Stimulated activated CD4-positive, alpha-beta T cell treated with anti-CD3 and anti-CD28 coated beads, Interleukin-1b, Interleukin-23, amount 100 ng/mL, for 1 hour (primary cell): ENCODE measurements around the gene SYMPK.
A peak's percentile ranks its signal among the peaks of the same experiment; 100 is the strongest.

ENCODE experiments used
- DNase-seq, 2 donors: peaks; one replicate each; pipeline ENCODE4 v3.0.0-alpha.2; 2020; ENCODE audit warnings: low read depth in 2 of 2

Gene SYMPK

DNA sequence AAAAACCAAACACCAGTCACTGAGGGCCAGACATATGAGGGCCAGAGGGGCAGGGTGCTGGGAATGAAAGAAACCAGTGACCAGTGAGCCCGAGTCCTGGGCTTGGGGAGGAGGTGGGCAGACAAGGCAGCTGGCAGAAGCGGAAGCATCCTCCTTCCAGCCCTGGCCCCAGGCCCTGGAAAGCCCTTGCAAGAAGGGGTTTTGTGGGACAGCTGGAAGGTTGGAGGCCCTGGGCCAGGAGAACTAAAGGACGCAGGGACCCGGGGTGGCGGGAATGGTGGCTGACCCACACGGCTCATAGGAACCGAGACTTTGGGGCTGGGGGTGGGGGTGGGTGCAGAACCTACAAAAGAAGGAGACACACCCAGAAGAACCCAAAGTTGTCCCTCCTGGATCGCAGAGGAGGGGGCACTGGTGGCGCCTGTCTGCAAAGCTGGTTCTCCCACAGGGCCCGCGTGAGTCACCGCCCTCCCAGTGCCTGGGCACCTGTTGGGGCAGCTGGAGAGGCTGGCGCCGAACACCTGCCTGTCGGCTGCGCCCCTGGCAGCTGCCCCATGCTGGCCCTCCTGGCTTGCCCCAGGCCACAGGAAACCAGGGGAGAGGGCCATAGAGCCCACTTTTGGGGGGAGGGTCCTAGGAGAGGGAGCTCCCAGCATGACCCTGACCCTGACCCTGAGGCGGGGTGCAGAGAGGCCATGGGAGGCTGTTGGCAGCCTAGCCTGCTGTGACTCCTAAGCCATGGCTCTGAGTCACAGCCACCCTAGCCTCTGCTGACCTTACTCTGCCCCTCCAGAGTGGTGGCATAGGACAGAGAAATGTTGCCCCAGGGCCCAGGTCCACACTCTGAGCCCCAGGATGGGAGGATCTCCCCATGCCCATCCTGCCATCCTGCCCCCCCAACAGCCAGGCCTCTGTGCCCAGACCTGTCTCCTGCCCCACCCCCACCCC, 81.5 kb downstream of the SYMPK start:
- no peak for DNase-seq

DNA sequence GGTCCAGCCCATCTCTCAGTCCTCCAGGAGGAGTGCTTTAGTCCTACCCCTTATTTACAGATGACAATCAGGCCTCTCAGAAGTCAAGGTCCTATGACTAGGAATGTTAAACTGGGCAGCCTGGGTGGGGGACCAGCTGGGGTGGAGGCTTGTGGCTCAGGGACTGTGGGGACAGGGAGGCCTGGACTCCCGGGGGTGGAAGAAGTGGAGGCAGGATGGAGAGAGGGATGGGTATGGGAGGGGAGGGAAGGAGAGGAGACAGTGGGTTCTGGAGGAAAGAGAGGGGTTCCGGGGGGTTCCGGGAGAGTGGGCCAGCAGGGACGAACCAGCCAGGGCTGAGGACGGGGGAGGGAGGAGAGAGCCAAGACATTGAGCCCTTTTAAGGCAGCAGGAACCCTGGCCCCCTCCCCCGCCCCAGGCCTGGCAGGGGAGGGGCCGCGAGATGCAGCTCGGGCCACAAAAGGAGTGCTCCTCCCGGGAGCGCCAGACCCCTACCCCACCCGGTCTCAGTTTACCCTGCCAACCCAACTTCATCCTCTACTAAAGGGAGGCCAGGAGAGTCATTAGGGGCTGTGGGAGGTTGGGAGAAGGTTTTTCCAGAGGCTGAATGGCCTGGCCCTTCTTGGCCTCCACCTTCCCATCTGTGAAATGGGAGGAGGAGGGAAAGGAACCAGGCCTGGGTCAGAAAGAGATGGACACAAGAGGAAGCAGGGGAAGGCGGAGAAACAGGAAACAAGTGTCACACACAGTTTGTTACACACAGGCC, 82.3 kb downstream of the SYMPK start:
- no peak for DNase-seq

- DNase-seq: no peak
Measured at GRCh38 chr19:45780146-45780447, 82.8 kb downstream of the SYMPK start.

- peak; percentile 41 to 91 for DNase-seq
Measured at GRCh38 chr19:45779231-45780145, 83.5 kb downstream of the SYMPK start.

GRCh38 chr19:45778010-45778661, 84.8 kb downstream of the SYMPK start:
- no peak for DNase-seq

- no peak for DNase-seq
Measured at GRCh38 chr19:45777395-45777961, 85.5 kb downstream of the SYMPK start.

- no peak for DNase-seq
Measured at GRCh38 chr19:45774765-45775164, 88.2 kb downstream of the SYMPK start.

DNA sequence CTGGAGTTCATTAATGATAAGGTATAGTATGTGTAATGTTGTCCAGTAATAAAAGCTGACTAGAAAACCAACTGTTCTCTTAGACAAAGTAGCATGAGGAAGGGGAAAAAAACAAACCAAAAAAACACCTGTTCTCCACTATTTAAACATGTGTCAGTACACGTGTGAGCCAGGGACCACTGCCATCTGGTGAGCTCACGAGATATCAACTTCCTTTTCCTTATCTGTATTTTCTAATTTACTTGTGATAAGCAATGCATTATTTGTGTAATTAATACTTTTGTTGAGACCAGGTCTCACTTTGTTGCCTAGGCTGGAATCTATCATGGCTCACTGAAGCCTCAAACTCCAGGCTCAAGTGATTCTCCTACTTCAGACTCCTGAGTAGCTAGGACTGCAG, 89.6 kb downstream of the SYMPK start:
- no peak for DNase-seq

DNA sequence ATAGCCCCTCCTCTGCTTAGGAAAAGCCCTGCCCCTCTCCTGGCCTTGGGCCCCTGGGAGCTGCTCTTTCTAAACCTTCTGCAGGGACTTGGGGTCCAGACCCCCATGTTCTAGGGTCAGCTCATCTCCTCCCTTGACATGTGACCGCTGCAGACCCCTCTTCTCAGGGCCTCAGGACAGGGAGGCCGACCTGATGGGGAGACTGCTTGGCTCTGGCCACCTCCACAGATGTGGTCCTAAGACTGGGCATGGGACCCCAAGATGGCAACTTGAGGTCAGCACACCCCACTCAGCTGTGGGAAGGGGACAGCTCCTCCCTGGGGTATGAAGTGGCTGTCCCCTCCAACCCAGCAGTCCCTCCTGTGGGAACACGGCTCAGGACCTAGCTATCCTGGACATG, 90.0 kb downstream of the SYMPK start:
- no peak for DNase-seq

DNA sequence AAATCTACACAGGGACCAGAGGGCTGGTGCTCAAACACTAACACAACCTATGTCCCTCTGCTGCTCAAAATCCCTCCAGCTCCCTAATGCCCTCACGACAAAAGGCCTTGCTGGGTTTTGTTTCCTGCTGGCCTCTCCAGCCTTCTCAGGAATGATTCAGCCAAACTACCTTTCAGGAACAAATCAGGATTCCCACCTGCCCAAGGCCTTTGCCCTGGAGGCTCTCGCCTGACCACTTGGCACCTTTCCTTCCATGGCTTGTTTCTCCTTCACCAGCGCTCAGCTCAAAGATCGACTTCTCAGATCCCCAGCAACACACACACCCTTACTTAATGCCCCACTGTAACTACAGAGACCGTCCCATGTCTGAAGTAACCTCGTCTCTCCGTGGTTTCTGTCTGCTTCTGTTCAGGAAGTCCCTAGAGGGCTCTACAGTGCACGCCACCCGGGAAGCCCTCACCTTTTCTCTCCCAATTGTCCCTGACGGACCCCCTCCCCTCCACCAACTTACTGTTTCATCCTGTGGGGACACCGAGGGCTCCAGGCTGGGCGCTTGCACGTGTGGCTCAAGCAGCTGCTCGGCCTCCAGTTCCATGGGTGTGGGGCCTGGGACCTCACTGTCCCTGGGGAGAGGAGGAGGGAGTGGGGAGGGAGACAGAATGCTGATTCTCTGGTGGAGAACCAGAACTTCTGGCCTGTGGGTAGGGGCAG, 90.7 kb downstream of the SYMPK start:
- no peak for DNase-seq

DNA sequence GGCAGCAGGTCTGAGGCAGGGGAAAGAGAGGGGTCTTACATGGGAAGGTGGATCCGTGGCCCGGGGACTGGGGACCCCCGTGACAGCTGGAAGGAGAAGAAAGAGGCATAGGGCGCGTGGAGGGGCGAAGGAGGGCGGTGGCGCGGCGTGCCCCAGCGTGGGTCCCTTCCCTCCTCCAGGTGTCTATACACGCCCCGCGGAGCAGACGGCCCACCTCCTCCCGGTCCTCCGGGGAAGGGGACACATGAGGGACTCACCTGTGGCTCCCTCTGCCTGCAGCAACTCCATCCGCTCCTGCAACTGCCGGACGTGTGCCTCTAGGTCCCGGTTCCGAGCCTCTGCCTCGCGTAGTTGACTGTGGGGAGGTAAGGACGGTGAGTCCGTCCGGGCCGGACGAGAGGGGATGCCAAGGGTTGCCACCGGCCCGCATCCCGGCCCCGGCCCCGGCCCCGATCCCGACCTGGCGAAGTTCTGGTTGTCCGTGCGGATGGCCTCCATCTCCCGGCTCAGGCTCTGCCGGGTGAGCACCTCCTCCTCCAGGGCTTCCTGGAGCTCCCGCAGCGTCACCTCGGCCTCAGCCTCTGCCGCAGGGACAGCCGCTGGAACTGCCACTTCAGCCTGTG, 91.5 kb downstream of the SYMPK start:
- DNase-seq: no peak

GRCh38 chr19:45770192-45771101, 92.5 kb downstream of the SYMPK start:
- DNase-seq: peak; percentile 78 to 82

DNA sequence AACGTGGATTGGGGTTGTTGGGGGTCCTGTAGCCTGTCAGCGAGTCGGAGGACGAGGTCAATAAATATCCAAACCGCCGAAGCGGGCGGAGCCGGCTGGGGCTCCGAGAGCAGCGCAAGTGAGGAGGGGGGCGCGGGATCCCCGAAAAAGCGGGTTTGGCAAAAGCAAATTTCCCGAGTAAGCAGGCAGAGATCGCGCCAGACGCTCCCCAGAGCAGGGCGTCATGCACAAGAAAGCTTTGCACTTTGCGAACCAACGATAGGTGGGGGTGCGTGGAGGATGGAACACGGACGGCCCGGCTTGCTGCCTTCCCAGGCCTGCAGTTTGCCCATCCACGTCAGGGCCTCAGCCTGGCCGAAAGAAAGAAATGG, 93.1 kb downstream of the SYMPK start:
- DNase-seq: no peak

DNA sequence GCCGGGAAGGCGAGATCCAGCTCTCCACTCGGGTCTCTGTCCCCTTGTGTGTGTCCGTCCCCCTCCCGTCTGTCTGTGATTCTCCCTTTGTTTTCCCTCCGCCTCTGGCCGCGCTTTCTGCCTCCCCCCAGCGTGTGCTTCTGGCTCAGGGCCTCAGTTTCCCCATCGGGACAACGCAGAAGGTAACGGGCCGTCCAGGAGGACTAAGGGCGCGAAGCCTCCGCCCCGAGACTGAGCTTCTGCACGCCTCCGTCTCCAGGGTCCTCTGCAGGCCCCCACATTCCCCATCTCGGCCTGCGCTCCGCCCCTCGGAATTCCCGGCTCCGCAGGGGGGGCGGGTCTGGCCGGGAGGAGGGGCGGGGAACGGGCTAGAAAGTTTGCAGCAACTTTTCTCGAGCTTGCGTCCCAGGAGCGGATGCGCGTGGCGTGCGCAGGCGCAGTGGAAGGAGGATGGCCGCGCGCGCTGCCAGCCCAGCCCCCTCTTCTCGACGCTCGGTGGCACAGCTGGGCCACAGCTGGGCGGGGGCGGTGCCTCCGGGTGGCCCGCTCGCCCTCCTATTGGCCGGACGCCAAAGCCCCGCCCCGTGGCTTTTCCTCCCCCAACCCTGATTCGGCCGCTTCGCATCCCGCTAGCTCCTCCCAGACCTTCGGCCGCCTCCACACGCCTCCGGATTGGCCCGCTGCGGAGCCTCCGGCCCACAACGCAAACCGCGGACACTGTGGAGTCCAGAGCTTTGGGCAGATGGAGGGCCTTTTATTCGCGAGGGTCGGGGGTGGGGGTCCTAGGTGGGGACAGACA, 93.8 kb downstream of the SYMPK start, which contains the start of gene SIX5:
Gene SIX5, minus strand, starts transcription at position 269 of the 799 bp plus-strand sequence. CDS start 408 bp downstream, outside the sequence.
- peak; percentile 84 to 87 for DNase-seq

DNA sequence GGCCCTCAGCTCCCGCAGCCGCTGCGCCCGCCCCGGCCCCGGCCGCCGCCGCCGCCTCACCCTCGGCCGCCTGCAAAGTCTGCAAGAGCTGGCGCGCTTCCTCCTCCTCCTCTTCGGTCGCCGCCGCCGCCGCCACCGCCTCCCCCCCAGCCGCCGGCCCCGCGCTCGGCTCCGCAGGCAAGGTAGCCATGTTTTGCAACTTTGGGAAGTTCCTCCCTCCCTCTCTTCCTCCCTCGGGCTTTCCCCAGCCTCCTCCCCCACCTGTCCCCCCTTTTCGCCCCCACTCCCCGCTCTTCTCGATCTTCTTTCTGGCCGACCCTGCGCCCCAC, 94.3 kb downstream of the SYMPK start:
- no peak for DNase-seq

- no peak for DNase-seq
Measured at GRCh38 chr19:45767881-45768654, 94.9 kb downstream of the SYMPK start.

GRCh38 chr19:45767410-45767880, 95.5 kb downstream of the SYMPK start:
- DNase-seq: no peak
